Activated T-cell treated with anti-CD3 and anti-CD28 coated beads, Interleukin-2, amount 50 U/mL, for 72 hours (primary cell): ENCODE measurements around the gene UBA52. TPM values are rescaled to one million over a fixed set of nuclear protein-coding genes. Genes with fewer than 3 reads are reported as not detected.
"Not testable (repeated sequence)": the region's sequence is repeated elsewhere in the genome, so short reads cannot be mapped to it uniquely, and the experiment has no call there.

Source experiments
- ATAC-seq, 2 donors: fragments of 150-1000 bp; cut with Tn5 transposase; replicated peaks in 1 of 2; 2 replicates each; pipeline ENCODE4 v1.10.0; 2021; ENCODE audit warnings: moderate library complexity in 2 of 2, mild to moderate bottlenecking in 1 of 2
- DNase-seq, 2 donors: peaks; one replicate each; pipeline ENCODE4 v3.0.0; 2021 to 2022; ENCODE audit warnings: mixed read lengths in 1 of 2
- H3K27ac Mint-ChIP-seq: one replicate; pipeline ENCODE4 v1.8.0; 2022; ENCODE audit warnings: mild to moderate bottlenecking, moderate library complexity, mixed read lengths
- H3K27me3 Mint-ChIP-seq: one replicate; pipeline ENCODE4 v1.8.0; 2022; ENCODE audit warnings: low read depth, mixed read lengths
- H3K36me3 Mint-ChIP-seq, 2 donors: one replicate each; pipeline ENCODE4 v1.8.0; 2022; ENCODE audit warnings: mixed read lengths in 2 of 2, mild to moderate bottlenecking in 1 of 2; ENCODE audit not compliant: insufficient read depth in 2 of 2
- H3K4me1 Mint-ChIP-seq: one replicate; pipeline ENCODE4 v1.8.0; 2022; ENCODE audit warnings: low read depth, mixed read lengths
- H3K4me3 Mint-ChIP-seq, 2 donors: one replicate each; pipeline ENCODE4 v1.8.0; 2022; ENCODE audit warnings: mild to moderate bottlenecking in 2 of 2, mixed read lengths in 2 of 2, moderate library complexity in 2 of 2
- H3K9me3 Mint-ChIP-seq, 2 donors: one replicate each; pipeline ENCODE4 v1.8.0; 2022; ENCODE audit warnings: mixed read lengths in 2 of 2
- total RNA-seq, 2 donors: library from RNA; stranded (reverse); gene quantifications; one replicate each; pipeline ENCODE4 v1.2.3, GENCODE V29; 2022

Gene UBA52
- total RNA-seq, 2 donors from 2014 or later = 1,602 TPM

GRCh38 chr19:18540200-18540599 lies 31.5 kb upstream of the UBA52 start:
- H3K36me3 Mint-ChIP-seq = peaks cover 0 to 14% of the 10 kb centered on the region in 2 donors
- H3K4me1 Mint-ChIP-seq = peaks cover 32% of the 10 kb centered on the region
- H3K9me3 Mint-ChIP-seq, DNase-seq, H3K27me3 Mint-ChIP-seq, ATAC-seq, H3K27ac Mint-ChIP-seq, H3K4me3 Mint-ChIP-seq: not testable (repeated sequence)

- Mint-ChIP-seq H3K27ac (peak overlapping the region; percentile 95), H3K4me1 (peaks cover 34% of the 10 kb centered on the region), H3K36me3 (peaks cover 0 to 12% of the 10 kb centered on the region in 2 donors), H3K4me3 (peak overlapping the region; percentile 90 to 93), H3K9me3 (no peaks in the 10 kb centered on the region), H3K27me3 (no peaks in the 10 kb centered on the region)
- DNase-seq (no peak), ATAC-seq (no peak)
These were observed 30.2 kb upstream of the UBA52 start for GRCh38 chr19:18541258-18541991.

GRCh38 chr19:18541992-18542940 lies 29.4 kb upstream of the UBA52 start:
- Mint-ChIP-seq H3K27ac (peak overlapping the region; percentile 95), H3K4me3 (peak overlapping the region; percentile 90 to 93), H3K27me3 (no peaks in the 10 kb centered on the region), H3K4me1 (peaks cover 34% of the 10 kb centered on the region), H3K36me3 (peaks cover 0 to 8% of the 10 kb centered on the region in 2 donors), H3K9me3 (no peaks in the 10 kb centered on the region)
- DNase-seq (peak; percentile 23 to 25), ATAC-seq (no peak)

- H3K9me3 Mint-ChIP-seq = no peaks in the 10 kb centered on the region
- ATAC-seq (peak; percentile 94 to 96), DNase-seq (peak; percentile 96 to 97)
- peak within 1 kb of the TSS; percentile 95 for H3K27ac Mint-ChIP-seq
- H3K36me3 Mint-ChIP-seq = peaks cover 0 to 8% of the 10 kb centered on the region in 2 donors
- H3K4me1 Mint-ChIP-seq = peaks cover 34% of the 10 kb centered on the region
- H3K4me3 Mint-ChIP-seq = peak within 1 kb of the TSS; percentile 91 to 96
- H3K27me3 Mint-ChIP-seq = no peaks in the 10 kb centered on the region
These were observed 28.5 kb upstream of the UBA52 start, which contains the start of gene FKBP8 for GRCh38 chr19:18542941-18543813. Gene FKBP8 (minus strand): TSS chr19:18543573. CDS start chr19:18541970, 1,603 bp downstream.

- peak; percentile 88 to 89 for DNase-seq
- Mint-ChIP-seq H3K36me3 (peaks cover 0 to 8% of the 10 kb centered on the region in 2 donors), H3K9me3 (no peaks in the 10 kb centered on the region), H3K27me3 (no peaks in the 10 kb centered on the region), H3K27ac (peak overlapping the region; percentile 93), H3K4me1 (peaks cover 34% of the 10 kb centered on the region), H3K4me3 (peak overlapping the region; percentile 91 to 96)
- ATAC-seq = peak; percentile 87 to 89
These were observed 27.7 kb upstream of the UBA52 start for GRCh38 chr19:18543814-18544475.

- no peaks in the 10 kb centered on the region for H3K36me3 Mint-ChIP-seq
- DNase-seq (no peak), ATAC-seq (no peak)
- no peak overlapping the region for H3K27ac Mint-ChIP-seq
- no peak overlapping the region for H3K4me3 Mint-ChIP-seq
- H3K9me3 Mint-ChIP-seq = no peaks in the 10 kb centered on the region
- H3K4me1 Mint-ChIP-seq = peaks cover 4% of the 10 kb centered on the region
- no peaks in the 10 kb centered on the region for H3K27me3 Mint-ChIP-seq
These were observed 20.0 kb upstream of the UBA52 start for GRCh38 chr19:18551631-18552030.

GRCh38 chr19:18557411-18558201 lies 14.1 kb upstream of the UBA52 start, which contains the start of gene KXD1:
Gene KXD1 (plus strand): TSS chr19:18557870. CDS start chr19:18562057, 4,187 bp downstream.
- H3K4me1 Mint-ChIP-seq = peaks cover 29% of the 10 kb centered on the region
- DNase-seq = peak; percentile 98 to 99
- no peaks in the 10 kb centered on the region for H3K9me3 Mint-ChIP-seq
- peak within 1 kb of the TSS; percentile 95 for H3K27ac Mint-ChIP-seq
- peak; percentile 99 to 100 for ATAC-seq
- no peaks in the 10 kb centered on the region for H3K27me3 Mint-ChIP-seq
- peak within 1 kb of the TSS; percentile 91 to 93 for H3K4me3 Mint-ChIP-seq
- H3K36me3 Mint-ChIP-seq = peaks cover 5 to 8% of the 10 kb centered on the region in 2 donors

- peaks cover 29% of the 10 kb centered on the region for H3K4me1 Mint-ChIP-seq
- ATAC-seq (no peak), DNase-seq (peak in 1 of 2 donors; percentile 20)
These were observed 13.5 kb upstream of the UBA52 start for GRCh38 chr19:18558202-18558555.

GRCh38 chr19:18558604-18559003 lies 13.1 kb upstream of the UBA52 start:
- DNase-seq (no peak), ATAC-seq (no peak)
- Mint-ChIP-seq H3K4me3 (peak overlapping the region; percentile 91 to 93), H3K36me3 (peaks cover 5 to 12% of the 10 kb centered on the region in 2 donors), H3K4me1 (peaks cover 29% of the 10 kb centered on the region), H3K27me3 (no peaks in the 10 kb centered on the region), H3K27ac (peak overlapping the region; percentile 95), H3K9me3 (no peaks in the 10 kb centered on the region)

More at GRCh38 chr19:18558202-18558555, 13.5 kb upstream of the UBA52 start:
- Mint-ChIP-seq H3K27ac (peak overlapping the region; percentile 95), H3K27me3 (no peaks in the 10 kb centered on the region), H3K9me3 (no peaks in the 10 kb centered on the region), H3K4me3 (peak overlapping the region; percentile 91 to 93), H3K36me3 (peaks cover 5 to 10% of the 10 kb centered on the region in 2 donors)

GRCh38 chr19:18559685-18560084 lies 12.0 kb upstream of the UBA52 start:
- Mint-ChIP-seq H3K27ac (peak overlapping the region; percentile 95), H3K4me1 (peaks cover 25% of the 10 kb centered on the region), H3K9me3 (no peaks in the 10 kb centered on the region), H3K4me3 (peak overlapping the region; percentile 91 to 93), H3K27me3 (no peaks in the 10 kb centered on the region), H3K36me3 (peaks cover 5 to 18% of the 10 kb centered on the region in 2 donors)
- DNase-seq (no peak), ATAC-seq (no peak)

GRCh38 chr19:18562086-18562485 lies 9.6 kb upstream of the UBA52 start:
- Mint-ChIP-seq H3K36me3 (peaks cover 5 to 27% of the 10 kb centered on the region in 2 donors), H3K4me3 (no peak overlapping the region), H3K4me1 (peaks cover 24% of the 10 kb centered on the region), H3K27ac (no peak overlapping the region), H3K27me3 (no peaks in the 10 kb centered on the region), H3K9me3 (no peaks in the 10 kb centered on the region)
- no peak for ATAC-seq
- no peak for DNase-seq
